ENCODE data around the gene REEP6.

DNA sequence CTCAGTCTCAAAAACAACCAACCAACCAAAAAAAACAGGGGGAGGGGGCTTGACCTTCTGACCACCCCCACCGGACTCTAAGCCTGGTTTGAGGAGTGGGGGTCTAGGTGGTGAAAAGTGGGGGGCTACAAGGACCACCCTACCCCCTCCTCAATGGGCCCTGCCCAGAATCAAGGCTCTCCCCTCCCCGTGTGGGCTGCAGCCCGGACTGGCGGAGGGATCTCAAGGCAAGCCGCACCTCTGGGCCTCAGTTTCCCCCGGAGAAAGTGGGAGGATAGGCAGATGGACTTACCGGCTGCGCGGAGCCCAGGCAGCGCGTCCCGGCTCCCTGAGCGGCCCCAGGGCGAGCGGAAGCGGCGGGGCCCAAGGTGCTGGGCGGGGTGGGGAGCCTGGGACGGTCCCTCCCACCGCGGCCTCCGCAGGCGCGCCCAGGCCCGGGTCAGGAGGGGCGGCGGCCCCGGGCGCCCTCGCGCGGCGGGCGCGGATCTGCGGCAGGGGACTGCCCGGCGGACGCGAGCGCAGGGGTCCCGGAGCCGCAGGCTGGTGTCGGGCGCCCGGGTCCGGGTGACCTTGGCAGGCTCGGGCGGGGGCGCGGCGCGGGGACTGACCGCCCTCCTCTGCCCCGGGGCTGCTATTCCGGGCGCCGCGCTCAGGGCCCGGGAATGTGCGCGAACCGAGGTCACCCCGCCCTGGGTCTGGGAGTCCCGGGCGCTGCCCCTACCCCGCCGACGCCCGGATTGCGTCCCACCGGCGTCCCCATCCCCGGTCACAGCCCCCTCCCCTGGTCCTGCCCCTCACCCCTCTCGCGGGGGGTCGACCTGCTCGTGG lies 21.9 kb downstream of the REEP6 start, which contains the start of gene ADAMTSL5:
- peak in 1 of 2 donors; percentile 57 for TF ChIP-seq POLR2A (IDR thresholded peaks at IDR 0.05)
- TF ChIP-seq, protein P1, sequence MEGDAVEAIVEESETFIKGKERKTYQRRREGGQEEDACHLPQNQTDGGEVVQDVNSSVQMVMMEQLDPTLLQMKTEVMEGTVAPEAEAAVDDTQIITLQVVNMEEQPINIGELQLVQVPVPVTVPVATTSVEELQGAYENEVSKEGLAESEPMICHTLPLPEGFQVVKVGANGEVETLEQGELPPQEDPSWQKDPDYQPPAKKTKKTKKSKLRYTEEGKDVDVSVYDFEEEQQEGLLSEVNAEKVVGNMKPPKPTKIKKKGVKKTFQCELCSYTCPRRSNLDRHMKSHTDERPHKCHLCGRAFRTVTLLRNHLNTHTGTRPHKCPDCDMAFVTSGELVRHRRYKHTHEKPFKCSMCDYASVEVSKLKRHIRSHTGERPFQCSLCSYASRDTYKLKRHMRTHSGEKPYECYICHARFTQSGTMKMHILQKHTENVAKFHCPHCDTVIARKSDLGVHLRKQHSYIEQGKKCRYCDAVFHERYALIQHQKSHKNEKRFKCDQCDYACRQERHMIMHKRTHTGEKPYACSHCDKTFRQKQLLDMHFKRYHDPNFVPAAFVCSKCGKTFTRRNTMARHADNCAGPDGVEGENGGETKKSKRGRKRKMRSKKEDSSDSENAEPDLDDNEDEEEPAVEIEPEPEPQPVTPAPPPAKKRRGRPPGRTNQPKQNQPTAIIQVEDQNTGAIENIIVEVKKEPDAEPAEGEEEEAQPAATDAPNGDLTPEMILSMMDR (IDR thresholded peaks at IDR 0.05), result peak in 4 of 12 donors; percentile 13 to 32 (median 20)
